NOMO-1 treated with dmso at 0.1 percent for 144 hours (cell line): ENCODE measurements around the gene GPN1.
"Not testable (repeated sequence)": the region's sequence is repeated elsewhere in the genome, so short reads cannot be mapped to it uniquely, and the experiment has no call there.

Experiments used
- DNase-seq: peaks from one replicate; lab custom pipeline; 2025; ENCODE audit not compliant: unreplicated experiment; lab: John Stamatoyannopoulos, UW

Gene GPN1

GRCh38 chr2:27626921-27627320, 1.9 kb upstream of the GPN1 start:
- peak; percentile 27 for DNase-seq

GRCh38 chr2:27627963-27628766, 685 bp upstream of the GPN1 start:
- DNase-seq = no peak

- DNase-seq = not testable (repeated sequence)
Observed at GRCh38 chr2:27630257-27630656, 1.4 kb downstream of the GPN1 start.

- no peak for DNase-seq
Observed at GRCh38 chr2:27634291-27634690, 5.4 kb downstream of the GPN1 start.

- DNase-seq = no peak
Observed at GRCh38 chr2:27636766-27637165, 7.9 kb downstream of the GPN1 start.

- DNase-seq = no peak
Observed at GRCh38 chr2:27638037-27638637, 9.3 kb downstream of the GPN1 start.

- DNase-seq = no peak
Observed at GRCh38 chr2:27638709-27639108, 9.9 kb downstream of the GPN1 start.

- no peak for DNase-seq
Observed at GRCh38 chr2:27640722-27641245, 11.9 kb downstream of the GPN1 start.

- no peak for DNase-seq
Observed at GRCh38 chr2:27645197-27645596, 16.3 kb downstream of the GPN1 start.

GRCh38 chr2:27647289-27647688, 18.4 kb downstream of the GPN1 start:
- DNase-seq = no peak

GRCh38 chr2:27647737-27648136, 18.9 kb downstream of the GPN1 start:
- DNase-seq = no peak

GRCh38 chr2:27651056-27651455, 22.2 kb downstream of the GPN1 start:
- no peak for DNase-seq

GRCh38 chr2:27652341-27652740, 23.5 kb downstream of the GPN1 start:
- DNase-seq = no peak

GRCh38 chr2:27652790-27653189, 23.9 kb downstream of the GPN1 start:
- no peak for DNase-seq

- no peak for DNase-seq
Observed at GRCh38 chr2:27653397-27653796, 24.5 kb downstream of the GPN1 start.

- DNase-seq = no peak
Observed at GRCh38 chr2:27655155-27655951, 26.5 kb downstream of the GPN1 start.

GRCh38 chr2:27661371-27661770, 32.5 kb downstream of the GPN1 start:
- DNase-seq = no peak

- peak; percentile 57 for DNase-seq
Observed at GRCh38 chr2:27663285-27664153, 34.7 kb downstream of the GPN1 start, which contains the start of the genes SLC4A1AP and SUPT7L. TSS of gene SLC4A1AP (plus strand) at chr2:27663889. CDS start at chr2:27663915, 26 bp downstream. TSS of gene SUPT7L (minus strand) at chr2:27663614. CDS start at chr2:27662192, 1,422 bp downstream.

- no peak for DNase-seq
Observed at GRCh38 chr2:27664154-27664574, 35.3 kb downstream of the GPN1 start.

- no peak for DNase-seq
Observed at GRCh38 chr2:27664622-27665363, 35.9 kb downstream of the GPN1 start.
